ENCODE results near the gene STOX2. TPM values are rescaled to one million over a fixed set of nuclear protein-coding genes. Genes with fewer than 3 reads are reported as not detected.

STOX2 gene
- total and polyA plus RNA-seq, 2 donors (not counting 3 experiments of a cell fraction or from before 2014, with no cell fraction given) = 0.03 to 0.24 TPM

- CTCF ChIA-PET = no interaction called here
- H4K20me1 ChIP-seq (replicated peaks; ENCODE audit: control insufficient read depth, extremely low read depth, insufficient read depth, low read length) = no peaks in the 10 kb centered on the region
- no peaks in the 10 kb centered on the region for H3K27me3 ChIP-seq (ENCODE audit: control insufficient read depth in 2 of 2, insufficient read depth in 2 of 2, low read length in 2 of 2)
- H3K36me3 ChIP-seq (ENCODE audit: control insufficient read depth in 2 of 2, extremely low read depth in 1 of 2, insufficient read depth in 2 of 2, low read length in 2 of 2) = no peaks in the 10 kb centered on the region
- no peaks in the 10 kb centered on the region for H3K9me1 ChIP-seq (replicated peaks; ENCODE audit: control insufficient read depth, extremely low read depth, insufficient read depth, low read length)
- dilution Hi-C loops (cut with MboI; ENCODE audit: extremely low pct_ligation_motif_present, low sequenced_read_pairs) (no loop called here), intact Hi-C loops (cut with micrococcal nuclease) (no loop called here)
- H3K4me2 ChIP-seq (ENCODE audit: insufficient read depth, low read length) = no peak overlapping the region
- no peak overlapping the region for H3K27ac ChIP-seq (ENCODE audit: insufficient read depth, low read depth, low read length)
- FAIRE-seq (no peak), DNase-seq (ENCODE audit: low read depth, low spot score) (no peak)
- POLR2A ChIA-PET = no interaction called here
- no peaks in the 10 kb centered on the region for H3K79me2 ChIP-seq (ENCODE audit: control insufficient read depth, insufficient read depth, low read length)
- no peaks in the 10 kb centered on the region for H3K4me1 ChIP-seq (ENCODE audit: control insufficient read depth, extremely low read depth, insufficient read depth, low read length)
- TF ChIP-seq GATA2 (IDR thresholded peaks at IDR 0.05; ENCODE audit: insufficient read depth, insufficient read length, low read depth, low read length) = no peak
- no peak overlapping the region for H3K9ac ChIP-seq (replicated peaks; ENCODE audit: extremely low read depth, insufficient read depth, low read length)
- H3K4me3 ChIP-seq (replicated peaks in 1 of 3; ENCODE audit: insufficient read depth in 1 of 3, low read depth in 1 of 3, low read length in 3 of 3) = no peak overlapping the region
- H2AFZ ChIP-seq (ENCODE audit: low read depth, low read length) = no peak overlapping the region
- no peaks in the 10 kb centered on the region for H3K9me3 ChIP-seq (replicated peaks; ENCODE audit: control insufficient read depth, insufficient read depth, low read length)
- BruUV-seq (replicated peaks) = no TSS peak
Measured at GRCh38 chr4:183936574-183937345, 31.7 kb downstream of the STOX2 start.

GRCh38 chr4:183940864-183941263 is 35.8 kb downstream of the STOX2 start:
- ChIA-PET POLR2A (no interaction called here), CTCF (no interaction called here)
- no peaks in the 10 kb centered on the region for H3K79me2 ChIP-seq (ENCODE audit: control insufficient read depth, insufficient read depth, low read length)
- TF ChIP-seq MYC (IDR thresholded peaks at IDR 0.05; ENCODE audit: low read depth, low read length) (no peak), EZH2 (IDR thresholded peaks at IDR 0.05; ENCODE audit: borderline replicate concordance, low read depth, low read length, severe bottlenecking) (no peak), POLR2A (IDR thresholded peaks at IDR 0.05; ENCODE audit: low read depth, low read length) (no peak), JUN (IDR thresholded peaks at IDR 0.05; ENCODE audit: borderline replicate concordance, insufficient read depth, insufficient read length, low read depth) (no peak), POLR2AphosphoS5 (IDR thresholded peaks at IDR 0.05; ENCODE audit: insufficient read depth, low read depth, low read length) (no peak), CTCF (IDR thresholded peaks at IDR 0.05; ENCODE audit: extremely low read depth in 1 of 2, insufficient read depth in 1 of 2, low read depth in 1 of 2, low read length in 2 of 2) (no peak), FOS (IDR thresholded peaks at IDR 0.05; ENCODE audit: borderline replicate concordance, insufficient read depth, low read length) (no peak), GATA2 (IDR thresholded peaks at IDR 0.05; ENCODE audit: insufficient read depth, insufficient read length, low read depth, low read length) (no peak)
- TF ChIP-seq, protein P1, sequence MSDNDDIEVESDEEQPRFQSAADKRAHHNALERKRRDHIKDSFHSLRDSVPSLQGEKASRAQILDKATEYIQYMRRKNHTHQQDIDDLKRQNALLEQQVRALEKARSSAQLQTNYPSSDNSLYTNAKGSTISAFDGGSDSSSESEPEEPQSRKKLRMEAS (IDR thresholded peaks at IDR 0.05; ENCODE audit: insufficient read depth, insufficient read length) = no peak
- dilution Hi-C loops (cut with MboI; ENCODE audit: extremely low pct_ligation_motif_present, low sequenced_read_pairs) = no loop called here
- no peak overlapping the region for H3K9ac ChIP-seq (replicated peaks; ENCODE audit: extremely low read depth, insufficient read depth, low read length)
- FAIRE-seq (no peak), DNase-seq (ENCODE audit: low read depth, low spot score) (no peak)
- no peaks in the 10 kb centered on the region for H3K9me1 ChIP-seq (replicated peaks; ENCODE audit: control insufficient read depth, extremely low read depth, insufficient read depth, low read length)
- no peaks in the 10 kb centered on the region for H3K9me3 ChIP-seq (replicated peaks; ENCODE audit: control insufficient read depth, insufficient read depth, low read length)
- H2AFZ ChIP-seq (ENCODE audit: low read depth, low read length) = no peak overlapping the region
- no peak overlapping the region for H3K27ac ChIP-seq (ENCODE audit: insufficient read depth, low read depth, low read length)
- no peak overlapping the region for H3K4me3 ChIP-seq (replicated peaks in 1 of 3; ENCODE audit: insufficient read depth in 1 of 3, low read depth in 1 of 3, low read length in 3 of 3)
- H3K27me3 ChIP-seq (ENCODE audit: control insufficient read depth in 2 of 2, insufficient read depth in 2 of 2, low read length in 2 of 2) = no peaks in the 10 kb centered on the region
- H3K4me2 ChIP-seq (ENCODE audit: insufficient read depth, low read length) = no peak overlapping the region
- no TSS peak for BruUV-seq (replicated peaks)
- H3K4me1 ChIP-seq (ENCODE audit: control insufficient read depth, extremely low read depth, insufficient read depth, low read length) = no peaks in the 10 kb centered on the region
- H4K20me1 ChIP-seq (replicated peaks; ENCODE audit: control insufficient read depth, extremely low read depth, insufficient read depth, low read length) = no peaks in the 10 kb centered on the region
- intact Hi-C loops (cut with micrococcal nuclease) = no loop called here
- no peaks in the 10 kb centered on the region for H3K36me3 ChIP-seq (ENCODE audit: control insufficient read depth in 2 of 2, extremely low read depth in 1 of 2, insufficient read depth in 2 of 2, low read length in 2 of 2)
